Spinal cord (tissue), 4 donors: ENCODE results near the gene ERCC2. TPM values are rescaled to one million over a fixed set of nuclear protein-coding genes. Genes with fewer than 3 reads are reported as not detected.

Experiments
- polyA plus RNA-seq, 2 donors: library from polyadenylated mRNA; unstranded; fragments of 120-200 nt; gene quantifications; one replicate each; pipeline ENCODE4 v1.2.1, GENCODE V29; 2013; ENCODE audit not compliant: insufficient read length in 2 of 2
- total RNA-seq, 2 donors: library from RNA; depleted of rRNA in 1 of 2; stranded (reverse); fragments of 120-200 nt in 1 of 2; fragments of >200 nt in 1 of 2; gene quantifications; one replicate each; pipeline versions ENCODE4 v1.2.3 to v1.2.4, GENCODE V29; 2013 to 2014

ERCC2 gene
- total and polyA plus RNA-seq, 4 donors = 14.6 to 47.0 (median 28.1) TPM

Other genes with a start within 250 kb of the ERCC2 start
- gene NKPD1, start 209.6 kb downstream of the ERCC2 start, total RNA-seq = under 1 TPM; 0.44 to 0.99 TPM
- 1 to 10 TPM; 1.1 to 1.4 TPM for gene NKPD1, start 209.6 kb downstream of the ERCC2 start, polyA plus RNA-seq
- 10 to 100 TPM in 1 of 2 donors, 1 to 10 TPM in 1; 7.0 to 22.7 TPM for gene TRAPPC6A, start 192.3 kb downstream of the ERCC2 start, total RNA-seq
- 10 to 100 TPM; 22.2 to 26.2 TPM for gene TRAPPC6A, start 192.3 kb downstream of the ERCC2 start, polyA plus RNA-seq
- gene BLOC1S3, start 191.8 kb downstream of the ERCC2 start, total RNA-seq = 1 to 10 TPM; 2.3 to 3.0 TPM
- gene BLOC1S3, start 191.8 kb downstream of the ERCC2 start, polyA plus RNA-seq = 10 to 100 TPM; 13.7 to 15.1 TPM
- gene EXOC3L2, start 125.2 kb downstream of the ERCC2 start, total RNA-seq = 1 to 10 TPM in 1 of 2 donors, under 1 TPM in 1; 0.99 to 2.9 TPM
- under 1 TPM; 0.19 to 0.92 TPM for gene EXOC3L2, start 125.2 kb downstream of the ERCC2 start, polyA plus RNA-seq
- gene MARK4, start 119.3 kb downstream of the ERCC2 start, total RNA-seq = 10 to 100 TPM; 27.2 to 41.5 TPM
- gene MARK4, start 119.3 kb downstream of the ERCC2 start, polyA plus RNA-seq = 100 to 1,000 TPM in 1 of 2 donors, 10 to 100 TPM in 1; 83.9 to 105 TPM
- under 1 TPM; 0.94 to 0.99 TPM for gene CKM, start 47.7 kb downstream of the ERCC2 start, total RNA-seq
- gene CKM, start 47.7 kb downstream of the ERCC2 start, polyA plus RNA-seq = 1 to 10 TPM in 1 of 2 donors, under 1 TPM in 1; 0.76 to 3.4 TPM
- gene KLC3, start 29.8 kb downstream of the ERCC2 start, total RNA-seq = 1 to 10 TPM in 1 of 2 donors, under 1 TPM in 1; 0.17 to 1.1 TPM
- 1 to 10 TPM in 1 of 2 donors, under 1 TPM in 1; 0.44 to 1.4 TPM for gene KLC3, start 29.8 kb downstream of the ERCC2 start, polyA plus RNA-seq
- 1 to 10 TPM in 1 of 2 donors, under 1 TPM in 1; 0.59 to 3.5 TPM for gene PPP1R13L, start 34.5 kb upstream of the ERCC2 start, total RNA-seq
- gene PPP1R13L, start 34.5 kb upstream of the ERCC2 start, polyA plus RNA-seq = 1 to 10 TPM; 1.6 to 2.5 TPM
- gene POLR1G, start 36.1 kb upstream of the ERCC2 start, total RNA-seq = 1 to 10 TPM; 2.3 to 8.6 TPM
- gene POLR1G, start 36.1 kb upstream of the ERCC2 start, polyA plus RNA-seq = 1 to 10 TPM; 8.9 to 9.5 TPM
- 10 to 100 TPM; 45.3 to 93.8 TPM for gene ERCC1, start 53.3 kb upstream of the ERCC2 start, total RNA-seq
- gene ERCC1, start 53.3 kb upstream of the ERCC2 start, polyA plus RNA-seq = 10 to 100 TPM; 86.0 to 98.1 TPM
- gene FOSB, start 97.4 kb upstream of the ERCC2 start, total RNA-seq = 10 to 100 TPM; 11.5 to 85.8 TPM
- 10 to 100 TPM in 1 of 2 donors, 1 to 10 TPM in 1; 5.9 to 66.5 TPM for gene FOSB, start 97.4 kb upstream of the ERCC2 start, polyA plus RNA-seq
- 10 to 100 TPM; 15.7 to 30.5 TPM for gene RTN2, start 126.5 kb upstream of the ERCC2 start, total RNA-seq
- 10 to 100 TPM; 62.5 to 68.2 TPM for gene RTN2, start 126.5 kb upstream of the ERCC2 start, polyA plus RNA-seq
- gene PPM1N, start 127.9 kb upstream of the ERCC2 start, total RNA-seq = 1 to 10 TPM in 1 of 2 donors, under 1 TPM in 1; 0.79 to 1.5 TPM
- 1 to 10 TPM; 1.8 to 2.1 TPM for gene PPM1N, start 127.9 kb upstream of the ERCC2 start, polyA plus RNA-seq
- 10 to 100 TPM; 19.6 to 35.8 TPM for gene VASP, start 136.9 kb upstream of the ERCC2 start, total RNA-seq
- 10 to 100 TPM; 34.1 to 34.9 TPM for gene VASP, start 136.9 kb upstream of the ERCC2 start, polyA plus RNA-seq
- 1 to 10 TPM; 3.9 to 5.8 TPM for gene OPA3, start 214.2 kb upstream of the ERCC2 start, total RNA-seq
- 10 to 100 TPM in 1 of 2 donors, 1 to 10 TPM in 1; 9.3 to 11.0 TPM for gene OPA3, start 214.2 kb upstream of the ERCC2 start, polyA plus RNA-seq
- 1 to 10 TPM in 1 of 2 donors, under 1 TPM in 1; 0.30 to 1.2 TPM for gene GPR4, start 231.6 kb upstream of the ERCC2 start, total RNA-seq
- gene GPR4, start 231.6 kb upstream of the ERCC2 start, polyA plus RNA-seq = 1 to 10 TPM; 1.7 to 3.1 TPM